Fibroblast of villous mesenchyme (primary cell): ENCODE results near the gene CRYBB3. TPM values are rescaled to one million over a fixed set of nuclear protein-coding genes. Genes with fewer than 3 reads are reported as not detected.
"Not testable (repeated sequence)": the region's sequence is repeated elsewhere in the genome, so short reads cannot be mapped to it uniquely, and the experiment has no call there.

Experiments used
- DNase-seq: peaks from one replicate; pipeline ENCODE4 v3.0.0-alpha.2; 2010; ENCODE audit warnings: low read depth
- H3K4me3 ChIP-seq: 2 replicates; pipeline ENCODE4 v1.5.1; 2011; ENCODE audit warnings: low read depth, mild to moderate bottlenecking, low read length
- total RNA-seq: library from RNA; depleted of rRNA; stranded (reverse); fragments of >200 nt; gene quantifications from 2 replicates; pipeline ENCODE4 v1.2.3, GENCODE V29; 2012
- TF ChIP-seq, protein P1 (sequence below): IDR thresholded peaks from 2 replicates; pipeline ENCODE4 v1.5.1; 2012; ENCODE audit warnings: low read depth, mild to moderate bottlenecking, low read length; ENCODE audit not compliant: insufficient read depth

The CRYBB3 gene
- total RNA-seq, 1 donor = not detected

DNA sequence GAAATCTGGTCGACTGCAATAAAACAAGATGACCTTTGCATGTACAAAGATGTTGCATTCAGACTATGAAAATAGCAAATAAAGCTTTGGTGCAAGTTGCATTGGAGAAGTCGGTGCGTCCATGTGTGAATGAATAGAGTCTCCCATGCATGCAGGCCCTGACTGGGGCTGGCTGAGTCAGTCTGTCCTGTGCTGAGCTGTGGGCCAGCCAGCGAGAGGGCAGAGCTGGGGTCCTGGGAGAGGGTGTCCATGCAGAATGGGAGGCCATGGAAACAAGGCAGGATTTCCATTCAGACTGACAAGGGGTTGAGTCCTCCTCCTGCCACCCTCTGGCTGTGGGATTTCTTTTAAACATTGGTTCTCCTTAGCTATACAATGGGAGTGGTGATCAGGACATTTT is 2.3 kb upstream of the CRYBB3 start:
- DNase-seq = no peak
- TF ChIP-seq, protein P1, sequence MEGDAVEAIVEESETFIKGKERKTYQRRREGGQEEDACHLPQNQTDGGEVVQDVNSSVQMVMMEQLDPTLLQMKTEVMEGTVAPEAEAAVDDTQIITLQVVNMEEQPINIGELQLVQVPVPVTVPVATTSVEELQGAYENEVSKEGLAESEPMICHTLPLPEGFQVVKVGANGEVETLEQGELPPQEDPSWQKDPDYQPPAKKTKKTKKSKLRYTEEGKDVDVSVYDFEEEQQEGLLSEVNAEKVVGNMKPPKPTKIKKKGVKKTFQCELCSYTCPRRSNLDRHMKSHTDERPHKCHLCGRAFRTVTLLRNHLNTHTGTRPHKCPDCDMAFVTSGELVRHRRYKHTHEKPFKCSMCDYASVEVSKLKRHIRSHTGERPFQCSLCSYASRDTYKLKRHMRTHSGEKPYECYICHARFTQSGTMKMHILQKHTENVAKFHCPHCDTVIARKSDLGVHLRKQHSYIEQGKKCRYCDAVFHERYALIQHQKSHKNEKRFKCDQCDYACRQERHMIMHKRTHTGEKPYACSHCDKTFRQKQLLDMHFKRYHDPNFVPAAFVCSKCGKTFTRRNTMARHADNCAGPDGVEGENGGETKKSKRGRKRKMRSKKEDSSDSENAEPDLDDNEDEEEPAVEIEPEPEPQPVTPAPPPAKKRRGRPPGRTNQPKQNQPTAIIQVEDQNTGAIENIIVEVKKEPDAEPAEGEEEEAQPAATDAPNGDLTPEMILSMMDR = no peak
- no peak overlapping the region for H3K4me3 ChIP-seq

DNA sequence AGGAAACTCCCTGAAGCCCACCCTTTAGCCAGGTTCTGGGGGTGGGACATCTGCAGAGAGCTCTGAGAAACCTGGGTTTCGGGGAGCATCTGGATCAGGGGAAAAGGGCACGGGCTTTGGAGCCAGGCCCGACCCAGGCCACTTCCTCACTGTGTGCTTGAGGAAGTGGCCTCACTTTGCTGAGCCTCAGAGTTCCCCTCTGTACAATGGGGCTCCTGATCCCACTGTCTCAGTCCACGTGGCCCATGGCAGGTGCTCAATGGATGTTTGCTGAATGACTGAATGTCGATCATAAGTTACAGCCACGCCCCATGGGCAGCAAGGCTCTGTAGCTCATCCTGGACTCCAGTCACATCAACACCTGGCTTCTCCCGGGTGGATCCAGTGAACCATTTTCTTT is 1.3 kb downstream of the CRYBB3 start:
- no peak overlapping the region for H3K4me3 ChIP-seq
- TF ChIP-seq, protein P1 = no peak
- DNase-seq = no peak

DNA sequence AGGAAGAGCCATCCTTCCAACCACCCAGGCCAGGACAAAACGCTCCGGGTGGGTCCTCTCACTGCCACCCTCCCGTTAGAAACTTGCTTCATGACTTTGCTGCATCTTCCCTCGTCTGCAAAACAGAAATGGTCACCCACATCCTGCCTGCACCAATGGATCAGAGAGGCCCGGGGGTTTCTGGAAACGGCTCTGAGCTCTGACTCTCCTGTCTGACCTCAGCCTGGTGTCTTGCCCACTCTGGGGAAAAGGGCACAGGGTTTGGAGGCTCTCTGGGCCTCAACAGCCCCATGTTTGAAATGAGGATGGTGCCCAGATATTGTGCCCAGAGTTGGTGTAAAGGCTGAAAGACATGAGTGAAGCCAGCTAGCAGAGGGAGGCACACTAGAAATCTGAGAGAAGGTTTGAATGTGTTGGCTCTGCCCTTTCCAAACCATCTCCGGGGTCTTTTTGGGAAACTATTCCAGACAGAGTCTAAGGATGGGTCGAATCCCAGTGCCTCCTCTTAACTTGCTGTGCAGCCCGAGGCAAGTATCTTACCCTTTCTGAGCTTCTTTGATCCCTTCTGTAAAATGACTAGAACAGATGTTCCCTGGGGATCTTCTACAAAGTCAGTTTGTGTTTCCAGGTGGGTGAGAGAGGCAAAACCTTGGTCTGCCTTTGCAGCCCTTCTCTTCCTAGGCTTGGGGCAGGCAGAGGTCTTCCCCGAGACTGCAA is 2.1 kb downstream of the CRYBB3 start:
- no peak for DNase-seq
- TF ChIP-seq, protein P1 = no peak
- no peak overlapping the region for H3K4me3 ChIP-seq

DNA sequence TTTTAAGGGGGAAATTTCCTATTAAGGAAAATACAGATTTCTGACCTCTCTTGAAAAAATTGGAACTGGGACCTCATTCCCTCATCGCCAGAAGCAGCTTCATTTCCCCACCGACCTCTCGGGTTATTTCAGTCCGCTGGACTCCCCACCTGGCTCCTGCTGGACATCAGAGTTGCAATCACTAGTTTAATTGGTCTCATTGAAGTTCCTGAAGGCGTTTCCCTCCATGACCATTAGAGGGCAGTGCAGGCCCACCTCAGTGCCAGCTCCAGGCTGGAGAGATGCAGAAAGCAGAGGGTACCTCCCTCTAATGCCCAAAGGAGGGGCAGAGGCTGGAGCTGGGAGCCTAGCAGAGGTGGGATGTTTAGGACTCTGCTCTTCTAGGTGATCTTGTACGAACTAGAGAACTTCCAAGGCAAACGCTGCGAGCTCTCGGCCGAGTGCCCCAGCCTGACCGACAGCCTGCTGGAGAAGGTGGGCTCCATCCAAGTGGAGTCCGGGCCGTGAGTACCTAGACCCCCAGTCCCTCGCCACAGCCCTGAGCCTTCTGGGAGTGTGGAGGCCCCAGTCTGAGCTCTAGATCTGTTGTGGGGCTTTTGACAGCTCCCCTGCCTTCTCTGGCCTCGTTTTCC is 2.7 kb downstream of the CRYBB3 start:
- no peak overlapping the region for H3K4me3 ChIP-seq
- TF ChIP-seq, protein P1 = peak; percentile 92
- peak; percentile 46 for DNase-seq

DNA sequence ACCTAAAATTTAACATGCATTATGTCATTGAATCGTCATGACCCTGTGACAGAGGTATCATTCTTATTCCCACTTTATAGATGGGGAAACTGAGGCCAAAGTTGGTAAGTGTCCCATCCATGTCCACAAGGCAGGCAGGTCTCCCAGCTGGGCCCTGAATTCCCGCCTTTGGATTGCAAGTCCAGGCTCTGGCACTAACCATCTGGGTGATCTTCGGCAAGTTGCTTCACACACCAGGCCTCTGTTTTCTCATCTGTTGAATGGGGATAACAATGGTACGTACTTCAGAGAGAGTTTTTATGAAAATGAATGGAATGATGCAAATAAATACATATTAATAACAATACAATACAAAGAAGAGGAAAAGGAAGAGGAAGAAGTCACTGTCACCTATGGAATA is 3.4 kb downstream of the CRYBB3 start:
- no peak overlapping the region for H3K4me3 ChIP-seq
- TF ChIP-seq, protein P1 = no peak
- DNase-seq = no peak

DNA sequence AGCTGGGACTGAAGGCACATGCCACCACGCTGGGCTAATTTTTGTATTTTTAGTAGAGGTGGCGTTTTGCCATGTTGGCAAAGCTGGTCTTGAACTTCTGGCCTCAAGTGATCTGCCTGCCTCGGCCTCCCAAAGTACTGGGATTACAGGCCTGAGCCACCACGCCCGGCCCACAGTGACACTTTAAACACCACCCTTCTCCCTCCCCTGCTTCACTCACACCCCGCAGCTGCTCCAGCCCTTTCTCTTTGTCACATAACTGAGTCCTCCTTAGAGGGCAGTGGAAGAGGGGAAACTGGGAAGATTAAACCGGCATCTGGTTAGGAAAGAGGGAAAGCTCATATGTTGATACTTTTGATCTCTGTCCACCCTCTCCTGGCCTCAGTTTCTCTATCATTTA is 4.9 kb downstream of the CRYBB3 start:
- H3K4me3 ChIP-seq, DNase-seq: not testable (repeated sequence)

DNA sequence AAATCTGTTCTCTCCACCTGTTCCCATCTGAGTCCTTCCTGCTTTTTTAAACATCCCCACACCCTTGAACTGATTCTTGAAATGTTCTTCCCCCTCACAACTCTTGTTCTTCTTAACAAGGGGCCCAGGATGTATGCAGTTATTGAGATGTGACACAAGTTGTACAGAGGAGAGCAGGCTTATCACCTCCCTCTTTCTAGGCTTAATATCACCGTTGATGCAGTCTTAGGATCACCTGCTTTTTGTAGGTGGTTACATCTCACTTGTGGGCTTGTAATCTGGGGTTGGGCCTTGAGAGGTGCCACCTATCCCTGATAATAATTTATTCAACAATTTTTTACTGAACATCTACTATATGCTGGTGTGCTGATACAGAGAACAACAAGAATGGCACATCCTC is 6.2 kb downstream of the CRYBB3 start:
- no peak for DNase-seq
- TF ChIP-seq, protein P1 = no peak
- no peak overlapping the region for H3K4me3 ChIP-seq
